Measurements from ENCODE around the gene MKLN1.

DNA sequence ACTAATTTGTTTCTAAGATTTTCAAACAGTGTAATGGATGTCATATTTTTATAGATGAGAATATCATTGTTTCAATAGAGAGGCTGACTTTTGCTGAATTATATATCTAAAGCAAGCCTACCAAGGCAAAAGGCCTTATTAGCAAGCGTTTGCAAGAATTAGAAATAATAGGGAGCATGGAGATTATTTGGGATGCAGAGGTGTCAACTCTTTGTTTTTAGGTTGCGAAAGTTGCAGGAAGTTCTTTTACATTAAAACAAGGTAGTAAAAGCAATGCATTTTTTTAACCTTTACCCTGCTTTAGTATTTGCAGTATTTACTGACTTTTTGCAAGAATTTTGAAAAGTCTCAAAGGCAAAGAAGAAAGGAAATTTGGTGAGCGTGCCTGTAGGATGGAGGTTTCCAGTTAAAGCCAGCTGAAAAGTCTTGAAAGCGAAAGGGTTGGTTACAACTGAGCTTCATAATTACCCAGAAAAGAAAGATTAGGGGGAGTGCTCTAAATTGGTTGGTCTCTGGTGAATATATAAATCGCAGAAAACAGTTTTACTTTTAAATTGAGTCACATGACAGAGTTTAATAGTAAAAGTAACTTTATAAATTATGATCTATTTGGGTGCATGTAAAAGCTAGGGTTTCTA lies 81.6 kb downstream of the MKLN1 start:
- no peak for TF ChIP-seq POLR2A (IDR thresholded peaks at IDR 0.05; ENCODE audit: low read depth, low read length)
- no peak for TF ChIP-seq RCOR1 (IDR thresholded peaks at IDR 0.05; ENCODE audit: insufficient replicate concordance, low read length)
